Measurements from ENCODE around the gene VNN1. TPM values are rescaled to one million over a fixed set of nuclear protein-coding genes. Genes with fewer than 3 reads are reported as not detected.

VNN1 gene
- total RNA-seq, 2 donors from 2014 or later: not detected

- TF ChIP-seq CTCF (conservative IDR thresholded peaks at IDR 0.05): no peak
- H3K36me3 Mint-ChIP-seq (ENCODE audit: low read depth): no peaks in the 10 kb centered on the region
- H3K9me3 Mint-ChIP-seq: peaks cover 9% of the 10 kb centered on the region
- no peaks in the 10 kb centered on the region for H3K27me3 Mint-ChIP-seq (ENCODE audit: insufficient read depth)
- Histone ChIP-seq H3K4me1 (ENCODE audit: control insufficient read depth, insufficient read depth, low read length) (no peaks in the 10 kb centered on the region), H3K9me3 (ENCODE audit: control insufficient read depth, low read length) (peaks cover 12% of the 10 kb centered on the region), H3K36me3 (ENCODE audit: control insufficient read depth, insufficient read depth, low read length) (no peaks in the 10 kb centered on the region), H3K27me3 (ENCODE audit: control insufficient read depth, insufficient read depth, low read length, poor library complexity, severe bottlenecking) (no peaks in the 10 kb centered on the region), H3K4me3 (ENCODE audit: low read length) (no peak overlapping the region), H3K27ac (ENCODE audit: low read depth, low read length) (no peak overlapping the region), H3K9ac (ENCODE audit: extremely low read depth, low read length, poor library complexity, severe bottlenecking) (no peak overlapping the region)
- H3K4me1 Mint-ChIP-seq: no peaks in the 10 kb centered on the region
- H3K4me3 Mint-ChIP-seq: no peak overlapping the region
- H3K27ac Mint-ChIP-seq: no peak overlapping the region
- 92 to 96% methylated on average over 3 of the region's 3 CpGs for WGBS, 2 experiments (ENCODE audit: insufficient coverage in 1 of 2, insufficient read length in 1 of 2)
- no peak for DNase-seq
These were observed 20.4 kb downstream of the VNN1 start for GRCh38 chr6:132693478-132693877.

DNA sequence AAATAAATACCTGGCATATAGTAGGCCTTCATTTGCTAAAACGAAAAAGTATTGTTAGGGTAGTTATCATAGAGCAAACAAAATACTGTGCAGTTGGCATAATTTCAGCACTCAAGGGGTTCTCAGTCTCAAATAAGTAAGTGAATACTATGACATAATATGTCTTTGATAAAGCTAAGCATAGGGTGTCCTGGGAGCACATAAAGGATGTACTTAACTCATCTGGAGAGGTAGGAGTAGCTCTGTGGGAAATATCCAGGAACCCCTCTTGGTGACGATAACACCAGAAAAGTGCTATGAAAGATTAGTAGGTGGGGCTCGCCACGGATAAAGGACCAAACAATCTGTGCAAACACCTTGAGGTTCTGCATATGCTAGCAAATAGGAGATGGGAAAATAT, 23.2 kb downstream of the VNN1 start:
- Histone ChIP-seq H3K27ac (ENCODE audit: low read depth, low read length) (no peak overlapping the region), H3K4me1 (ENCODE audit: control insufficient read depth, insufficient read depth, low read length) (no peaks in the 10 kb centered on the region), H3K9ac (ENCODE audit: extremely low read depth, low read length, poor library complexity, severe bottlenecking) (no peak overlapping the region), H3K36me3 (ENCODE audit: control insufficient read depth, insufficient read depth, low read length) (no peaks in the 10 kb centered on the region), H3K4me3 (ENCODE audit: low read length) (no peak overlapping the region), H3K27me3 (ENCODE audit: control insufficient read depth, insufficient read depth, low read length, poor library complexity, severe bottlenecking) (no peaks in the 10 kb centered on the region), H3K9me3 (ENCODE audit: control insufficient read depth, low read length) (peaks cover 1% of the 10 kb centered on the region)
- no peak for TF ChIP-seq CTCF (conservative IDR thresholded peaks at IDR 0.05)
- no peak overlapping the region for H3K4me3 Mint-ChIP-seq
- no peak overlapping the region for H3K27ac Mint-ChIP-seq
- H3K9me3 Mint-ChIP-seq: peaks cover 1% of the 10 kb centered on the region
- no peaks in the 10 kb centered on the region for H3K4me1 Mint-ChIP-seq
- no peaks in the 10 kb centered on the region for H3K27me3 Mint-ChIP-seq (ENCODE audit: insufficient read depth)
- no peaks in the 10 kb centered on the region for H3K36me3 Mint-ChIP-seq (ENCODE audit: low read depth)
- DNase-seq: no peak
- 87 to 90% methylated on average over 3 to 4 of the region's 4 CpGs for WGBS, 2 experiments (ENCODE audit: insufficient coverage in 1 of 2, insufficient read length in 1 of 2)

GRCh38 chr6:132687306-132687705, 26.5 kb downstream of the VNN1 start:
- Mint-ChIP-seq H3K4me3 (no peak overlapping the region), H3K4me1 (no peaks in the 10 kb centered on the region), H3K9me3 (no peaks in the 10 kb centered on the region), H3K27me3 (ENCODE audit: insufficient read depth) (no peaks in the 10 kb centered on the region), H3K27ac (no peak overlapping the region), H3K36me3 (ENCODE audit: low read depth) (no peaks in the 10 kb centered on the region)
- no peaks in the 10 kb centered on the region for H3K4me1 ChIP-seq (ENCODE audit: control insufficient read depth, insufficient read depth, low read length)
- DNase-seq: no peak
- H3K4me3 ChIP-seq (ENCODE audit: low read length): no peak overlapping the region
- H3K27ac ChIP-seq (ENCODE audit: low read depth, low read length): no peak overlapping the region
- 90 to 92% methylated on average over 5 of the region's 5 CpGs for whole genome bisulfite sequencing, 2 experiments (ENCODE audit: insufficient coverage in 1 of 2, insufficient read length in 1 of 2)
- H3K36me3 ChIP-seq (ENCODE audit: control insufficient read depth, insufficient read depth, low read length): no peaks in the 10 kb centered on the region
- no peak overlapping the region for H3K9ac ChIP-seq (ENCODE audit: extremely low read depth, low read length, poor library complexity, severe bottlenecking)
- no peaks in the 10 kb centered on the region for H3K9me3 ChIP-seq (ENCODE audit: control insufficient read depth, low read length)
- TF ChIP-seq CTCF (conservative IDR thresholded peaks at IDR 0.05): no peak
- H3K27me3 ChIP-seq (ENCODE audit: control insufficient read depth, insufficient read depth, low read length, poor library complexity, severe bottlenecking): no peaks in the 10 kb centered on the region

Measured in endodermal cell (in vitro differentiated cells).